GM21515 (cell line): Measurements from ENCODE around the gene CRABP2.
A peak's percentile ranks its signal among the peaks of the same experiment; 100 is the strongest.

Experiments
- ATAC-seq: cut with Tn5 transposase; IDR thresholded peaks from one replicate; pipeline ENCODE4 v1.9.1; 2021; ENCODE audit not compliant: unreplicated experiment

CRABP2 gene

GRCh38 chr1:156742017-156742416 lies 36.6 kb upstream of the CRABP2 start:
- no peak for ATAC-seq

GRCh38 chr1:156741481-156741983 lies 36.1 kb upstream of the CRABP2 start:
- ATAC-seq, result peak; percentile 1

GRCh38 chr1:156740741-156741480 lies 35.5 kb upstream of the CRABP2 start, which contains the start of gene MRPL24:
Gene MRPL24, minus strand, starts transcription at chr1:156741088. Its CDS starts 2,384 bp downstream, at chr1:156738704.
- peak; percentile 68 for ATAC-seq

GRCh38 chr1:156740237-156740740 lies 34.9 kb upstream of the CRABP2 start:
- peak; percentile 2 for ATAC-seq

- ATAC-seq, result no peak
Observed at GRCh38 chr1:156738916-156739315, 33.5 kb upstream of the CRABP2 start.

- no peak for ATAC-seq
Observed at GRCh38 chr1:156738407-156738806, 33.0 kb upstream of the CRABP2 start.

GRCh38 chr1:156733989-156734584 lies 28.7 kb upstream of the CRABP2 start:
- no peak for ATAC-seq

- ATAC-seq, result peak; percentile 83
Observed at GRCh38 chr1:156728599-156729462, 23.4 kb upstream of the CRABP2 start, which contains the start of gene ISG20L2. Gene ISG20L2, minus strand, starts transcription at chr1:156728766. Its CDS starts 1,114 bp downstream, at chr1:156727652.

- ATAC-seq, result peak; percentile 46
Observed at GRCh38 chr1:156727926-156728598, 22.7 kb upstream of the CRABP2 start, which contains the start of gene METTL25B. Gene METTL25B, plus strand, starts transcription at chr1:156728469. Its CDS starts 636 bp downstream, at chr1:156729105.

GRCh38 chr1:156727492-156727891 lies 22.1 kb upstream of the CRABP2 start:
- ATAC-seq, result no peak

- no peak for ATAC-seq
Observed at GRCh38 chr1:156726549-156727226, 21.3 kb upstream of the CRABP2 start.

- ATAC-seq, result peak; percentile 35
Observed at GRCh38 chr1:156725683-156726280, 20.4 kb upstream of the CRABP2 start.

- ATAC-seq, result no peak
Observed at GRCh38 chr1:156721535-156721934, 16.2 kb upstream of the CRABP2 start.

- no peak for ATAC-seq
Observed at GRCh38 chr1:156721131-156721530, 15.7 kb upstream of the CRABP2 start.

- ATAC-seq, result no peak
Observed at GRCh38 chr1:156717351-156717750, 12.0 kb upstream of the CRABP2 start.

- no peak for ATAC-seq
Observed at GRCh38 chr1:156714830-156715229, 9.4 kb upstream of the CRABP2 start.

- no peak for ATAC-seq
Observed at GRCh38 chr1:156712626-156713025, 7.2 kb upstream of the CRABP2 start.

- no peak for ATAC-seq
Observed at GRCh38 chr1:156711011-156711817, 5.8 kb upstream of the CRABP2 start.
